Measurements from ENCODE around the gene CALU. TPM values are rescaled to one million over a fixed set of nuclear protein-coding genes. Genes with fewer than 3 reads are reported as not detected.

The CALU gene
- total and polyA plus RNA-seq, 2 experiments from 2014 or later = 136 to 179 TPM

GRCh38 chr7:128725531-128725930, 13.6 kb upstream of the CALU start:
- Histone ChIP-seq H3K4me3 (no peak overlapping the region), H4K20me1 (replicated peaks; ENCODE audit: insufficient read depth) (no peaks in the 10 kb centered on the region), H3K27ac (ENCODE audit: low read depth) (no peak overlapping the region), H3K79me2 (replicated peaks; ENCODE audit: insufficient read depth) (no peaks in the 10 kb centered on the region), H2AFZ (no peak overlapping the region), H3K36me3 (ENCODE audit: insufficient read depth) (no peaks in the 10 kb centered on the region), H3K9me2 (ENCODE audit: insufficient read depth) (no peaks in the 10 kb centered on the region), H3K27me3 (ENCODE audit: insufficient read depth) (no peaks in the 10 kb centered on the region), H3F3A (replicated peaks; ENCODE audit: low read depth) (no peaks in the 10 kb centered on the region), H3K4me2 (no peak overlapping the region), H3K4me1 (ENCODE audit: insufficient read depth) (no peaks in the 10 kb centered on the region)
- DNase-seq (ENCODE audit: low spot score) (no peak), ATAC-seq (no peak)
- peaks cover 2% of the 10 kb centered on the region for H3K27me3 Mint-ChIP-seq (ENCODE audit: insufficient read depth, low read depth, poor library complexity)
- no peaks in the 10 kb centered on the region for H3K4me1 Mint-ChIP-seq
- no peaks in the 10 kb centered on the region for H3K9me3 Mint-ChIP-seq
- TF ChIP-seq REST (IDR thresholded peaks at IDR 0.05; ENCODE audit: unreplicated experiment) = no peak
- TF ChIP-seq ZNF114 (CRISPR knock-in tag; IDR thresholded peaks at IDR 0.05) = no peak
- no peak for TF ChIP-seq EZH2phosphoT487 (IDR thresholded peaks at IDR 0.05; ENCODE audit: unreplicated experiment)
- no peak for TF ChIP-seq CREB1 (CRISPR knock-in tag; IDR thresholded peaks at IDR 0.05; ENCODE audit: low read depth)
- TF ChIP-seq EZH2 (IDR thresholded peaks at IDR 0.05; ENCODE audit: low read depth, unreplicated experiment) = no peak
- TF ChIP-seq POLR2AphosphoS5 (IDR thresholded peaks at IDR 0.05; ENCODE audit: low read depth) = no peak
- no peak for TF ChIP-seq STAT1 (IDR thresholded peaks at IDR 0.05; ENCODE audit: unreplicated experiment)
- TF ChIP-seq ZNF462 (CRISPR knock-in tag; IDR thresholded peaks at IDR 0.05) = no peak
- no peak for TF ChIP-seq CTCF (conservative IDR thresholded peaks at IDR 0.05; ENCODE audit: low read depth in 2 of 2)
- TF ChIP-seq NANOG (IDR thresholded peaks at IDR 0.05; ENCODE audit: borderline replicate concordance) = no peak
- no peak for TF ChIP-seq ZNF331 (CRISPR knock-in tag; IDR thresholded peaks at IDR 0.05; ENCODE audit: low read depth)
- TF ChIP-seq ETS1 (IDR thresholded peaks at IDR 0.05) = no peak
- no peaks in the 10 kb centered on the region for H3K36me3 Mint-ChIP-seq (ENCODE audit: low read depth)
- H3K27ac Mint-ChIP-seq = no peak overlapping the region
- H3K4me3 Mint-ChIP-seq = no peak overlapping the region

Measured in GM23338 (cell line).